SK-N-SH (cell line): ENCODE results near the gene SP2. TPM values are rescaled to one million over a fixed set of nuclear protein-coding genes. Genes with fewer than 3 reads are reported as not detected.

Experiments used
- CTCF ChIA-PET: fragments of 300-600, 350-600 bp; formaldehyde crosslinking; extraction: SDS; loops from one replicate; lab custom pipeline; 2021; lab: Yijun Ruan, JAX
- POLR2A ChIA-PET: fragments of 350-600 bp; sonication (Branson Sonifier 250); formaldehyde crosslinking; extraction: SDS; loops from one replicate; lab custom pipeline; 2020; ENCODE audit warnings: antibody characterized with exemption, inconsistent platforms; lab: Yijun Ruan, JAX
- DNase-seq: peaks from one replicate; pipeline ENCODE4 v3.0.0; 2012
- H2AFZ ChIP-seq: fragments of 200-600 bp; sonication (generic); 2 replicates; pipeline ENCODE4 v1.8.1; 2016; ENCODE audit warnings: antibody characterized with exemption, mild to moderate bottlenecking, low read depth
- H3F3A ChIP-seq: fragments of 200-600 bp; sonication (generic); replicated peaks from 2 replicates; pipeline ENCODE3; 2016; ENCODE audit warnings: antibody characterized with exemption, mild to moderate bottlenecking; ENCODE audit not compliant: insufficient read depth
- H3K27ac ChIP-seq, 2 experiments: fragments of 200-500 bp in 1 of 2; fragments of 200-600 bp in 1 of 2; sonication (Bioruptor generic) in 1 of 2; sonication (generic), shearing (Covaris generic) in 1 of 2; 2 replicates each; pipeline versions ENCODE4 v1.5.1 to v1.6.1; 2014 to 2016; ENCODE audit warnings: low read depth in 2 of 2, inconsistent platforms in 1 of 2, low read length in 1 of 2, mild to moderate bottlenecking in 1 of 2, mixed read lengths in 1 of 2
- H3K27me3 ChIP-seq: fragments of 200-600 bp; sonication (generic), shearing (Covaris generic); 2 replicates; pipeline ENCODE4 v1.6.1; 2016; ENCODE audit warnings: mixed run types; ENCODE audit not compliant: insufficient read depth
- H3K36me3 ChIP-seq, 2 experiments: fragments of 200-500 bp in 1 of 2; fragments of 200-600 bp in 1 of 2; sonication (Bioruptor generic) in 1 of 2; sonication (generic) in 1 of 2; replicated peaks in 1 of 2; 2 replicates each; pipeline versions ENCODE3 to v1.5.1; 2014 to 2016; ENCODE audit warnings: low read length in 1 of 2, mild to moderate bottlenecking in 1 of 2; ENCODE audit not compliant: insufficient read depth in 2 of 2, control insufficient read depth in 1 of 2
- H3K4me1 ChIP-seq, 2 experiments: fragments of 200-500 bp in 1 of 2; fragments of 200-600 bp in 1 of 2; sonication (Bioruptor generic) in 1 of 2; sonication (generic), shearing (Covaris generic) in 1 of 2; 2 replicates each; pipeline versions ENCODE4 v1.5.1 to v1.6.1; 2014 to 2016; ENCODE audit warnings: low read depth in 1 of 2, low read length in 1 of 2, mixed run types in 1 of 2; ENCODE audit not compliant: insufficient read depth in 2 of 2, control insufficient read depth in 1 of 2
- H3K4me2 ChIP-seq: fragments of 200-600 bp; sonication (generic), shearing (Covaris generic); 2 replicates; pipeline ENCODE4 v1.6.1; 2017; ENCODE audit warnings: mixed run types
- H3K4me3 ChIP-seq, 2 experiments: fragments of 200-500 bp in 1 of 2; fragments of 200-600 bp in 1 of 2; sonication (Bioruptor generic) in 1 of 2; sonication (generic), shearing (Covaris generic) in 1 of 2; 2 replicates each; pipeline versions ENCODE4 v1.5.1 to v1.8.1; 2014 to 2016; ENCODE audit warnings: low read depth in 2 of 2, inconsistent platforms in 1 of 2, low read length in 1 of 2, mild to moderate bottlenecking in 1 of 2, mixed read lengths in 1 of 2, moderate library complexity in 1 of 2
- H3K79me2 ChIP-seq: fragments of 200-600 bp; sonication (generic); 2 replicates; pipeline ENCODE4 v1.8.1; 2017; ENCODE audit warnings: mild to moderate bottlenecking; ENCODE audit not compliant: insufficient read depth
- H3K9ac ChIP-seq: fragments of 200-600 bp; sonication (generic); 2 replicates; pipeline ENCODE4 v1.6.1; 2017; ENCODE audit warnings: mixed run types
- H3K9me2 ChIP-seq: fragments of 200-600 bp; sonication (generic); 2 replicates; pipeline ENCODE4 v1.6.1; 2017; ENCODE audit warnings: mixed run types
- H3K9me3 ChIP-seq: fragments of 200-600 bp; sonication (generic); 2 replicates; pipeline ENCODE4 v1.6.1; 2017; ENCODE audit warnings: mixed run types, mild to moderate bottlenecking, moderate library complexity
- H4K20me1 ChIP-seq: fragments of 200-600 bp; sonication (generic); 2 replicates; pipeline ENCODE4 v1.6.1; 2017; ENCODE audit warnings: mild to moderate bottlenecking, mixed run types; ENCODE audit not compliant: insufficient read depth
- CHD2 ChIP-seq: fragments of 150-350 bp; IDR thresholded peaks from 2 replicates; pipeline ENCODE4 v1.6.1; 2018; ENCODE audit warnings: low read length; ENCODE audit not compliant: partially characterized antibody
- EP300 ChIP-seq, 2 experiments: IDR thresholded peaks; 2 replicates each; pipeline versions ENCODE4 v1.4.0 to v1.6.1; 2012; ENCODE audit warnings: borderline replicate concordance in 1 of 2, low read depth in 1 of 2, low read length in 1 of 2
- SIN3A ChIP-seq: IDR thresholded peaks from 2 replicates; pipeline ENCODE4 v1.6.1; 2012; ENCODE audit warnings: low read depth, mild to moderate bottlenecking, low read length, moderate library complexity, borderline replicate concordance
- TEAD4 ChIP-seq: IDR thresholded peaks from 2 replicates; pipeline ENCODE4 v1.4.0; 2012; ENCODE audit warnings: mild to moderate bottlenecking, borderline replicate concordance; ENCODE audit not compliant: insufficient read depth
- WGBS: methylation state at CpG from one replicate; pipeline ENCODE4 v1.1.6; 2017; ENCODE audit warnings: low lambda C conversion rate; 5-methylcytosine and 5-hydroxymethylcytosine counted together
- polyA plus RNA-seq, 3 experiments: library from polyadenylated mRNA; depleted of rRNA; stranded (reverse); fragments of >200 nt; gene quantifications; 2 replicates each; pipeline ENCODE4 v1.2.3, GENCODE V29; 2012
- TF ChIP-seq, protein P1 (sequence below): IDR thresholded peaks from 2 replicates; pipeline ENCODE4; 2012
- TF ChIP-seq, protein P2 (sequence below): IDR thresholded peaks from 2 replicates; pipeline ENCODE4 v1.4.0; 2012; ENCODE audit warnings: low read depth, borderline replicate concordance

SP2 gene
- polyA plus RNA-seq, 1 of the 3 experiments (the other 2 are of a cell fraction): 16.7 TPM

DNA sequence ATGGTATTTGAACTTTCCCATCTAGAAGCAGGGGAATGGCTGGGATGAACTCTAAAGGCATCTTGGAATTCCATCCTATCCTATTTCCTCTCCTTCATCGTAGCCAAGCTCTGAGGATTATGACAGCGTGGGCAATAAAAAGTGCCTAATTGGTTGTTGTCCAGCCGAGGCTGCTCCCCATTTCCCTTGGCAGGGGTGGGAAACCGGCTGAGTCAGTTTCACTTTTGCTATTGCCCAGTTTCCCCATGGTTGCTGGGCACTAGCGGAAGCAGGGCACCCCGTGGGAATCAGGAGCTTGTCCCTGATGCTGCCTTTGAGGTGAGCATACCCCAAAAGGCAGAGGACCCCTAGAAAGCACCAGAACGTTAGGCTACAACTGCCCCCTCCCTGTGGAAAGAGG lies 13.8 kb upstream of the SP2 start:
- H3K4me3 ChIP-seq: no peak overlapping the region
- peaks cover 0 to 8% of the 10 kb centered on the region in 2 experiments; a peak in 1 of 4 replicates for H3K4me1 ChIP-seq
- H3K9me3 ChIP-seq: no peaks in the 10 kb centered on the region
- H3K27me3 ChIP-seq: peaks cover 25% of the 10 kb centered on the region; the same call in 1 of the 2 replicates
- WGBS: 59% methylated on average over 7 of the region's 7 CpGs
- no peaks in the 10 kb centered on the region for H3K36me3 ChIP-seq
- no peak overlapping the region for H2AFZ ChIP-seq
- no peak overlapping the region for H3K27ac ChIP-seq
- ChIA-PET POLR2A (no interaction called here), CTCF (interaction anchor here (1.1 to 19.9 kb wide), 4 partner anchors 9 to 32 kb away, joined by 3 to 1447 read pairs (median 28); partner anchors contain the start of genes SCRN2 and SP6)
- no peak for DNase-seq
- H3F3A ChIP-seq: peaks cover 5% of the 10 kb centered on the region
- no peak overlapping the region for H3K9ac ChIP-seq
- H3K4me2 ChIP-seq: peak overlapping the region; percentile 22; the same call in 1 of the 2 replicates
- H3K9me2 ChIP-seq: no peaks in the 10 kb centered on the region
- no peaks in the 10 kb centered on the region for H4K20me1 ChIP-seq
- TF ChIP-seq, protein P1, sequence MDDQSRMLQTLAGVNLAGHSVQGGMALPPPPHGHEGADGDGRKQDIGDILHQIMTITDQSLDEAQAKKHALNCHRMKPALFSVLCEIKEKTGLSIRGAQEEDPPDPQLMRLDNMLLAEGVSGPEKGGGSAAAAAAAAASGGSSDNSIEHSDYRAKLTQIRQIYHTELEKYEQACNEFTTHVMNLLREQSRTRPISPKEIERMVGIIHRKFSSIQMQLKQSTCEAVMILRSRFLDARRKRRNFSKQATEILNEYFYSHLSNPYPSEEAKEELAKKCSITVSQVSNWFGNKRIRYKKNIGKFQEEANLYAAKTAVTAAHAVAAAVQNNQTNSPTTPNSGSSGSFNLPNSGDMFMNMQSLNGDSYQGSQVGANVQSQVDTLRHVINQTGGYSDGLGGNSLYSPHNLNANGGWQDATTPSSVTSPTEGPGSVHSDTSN: no peak
- no peak for TF ChIP-seq TEAD4
- no peak for TF ChIP-seq EP300 (IDR thresholded peaks at IDR 0.05; ENCODE audit: borderline replicate concordance in 1 of 2, low read depth in 1 of 2, low read length in 1 of 2)
- TF ChIP-seq SIN3A: no peak
- H3K79me2 ChIP-seq: no peaks in the 10 kb centered on the region

DNA sequence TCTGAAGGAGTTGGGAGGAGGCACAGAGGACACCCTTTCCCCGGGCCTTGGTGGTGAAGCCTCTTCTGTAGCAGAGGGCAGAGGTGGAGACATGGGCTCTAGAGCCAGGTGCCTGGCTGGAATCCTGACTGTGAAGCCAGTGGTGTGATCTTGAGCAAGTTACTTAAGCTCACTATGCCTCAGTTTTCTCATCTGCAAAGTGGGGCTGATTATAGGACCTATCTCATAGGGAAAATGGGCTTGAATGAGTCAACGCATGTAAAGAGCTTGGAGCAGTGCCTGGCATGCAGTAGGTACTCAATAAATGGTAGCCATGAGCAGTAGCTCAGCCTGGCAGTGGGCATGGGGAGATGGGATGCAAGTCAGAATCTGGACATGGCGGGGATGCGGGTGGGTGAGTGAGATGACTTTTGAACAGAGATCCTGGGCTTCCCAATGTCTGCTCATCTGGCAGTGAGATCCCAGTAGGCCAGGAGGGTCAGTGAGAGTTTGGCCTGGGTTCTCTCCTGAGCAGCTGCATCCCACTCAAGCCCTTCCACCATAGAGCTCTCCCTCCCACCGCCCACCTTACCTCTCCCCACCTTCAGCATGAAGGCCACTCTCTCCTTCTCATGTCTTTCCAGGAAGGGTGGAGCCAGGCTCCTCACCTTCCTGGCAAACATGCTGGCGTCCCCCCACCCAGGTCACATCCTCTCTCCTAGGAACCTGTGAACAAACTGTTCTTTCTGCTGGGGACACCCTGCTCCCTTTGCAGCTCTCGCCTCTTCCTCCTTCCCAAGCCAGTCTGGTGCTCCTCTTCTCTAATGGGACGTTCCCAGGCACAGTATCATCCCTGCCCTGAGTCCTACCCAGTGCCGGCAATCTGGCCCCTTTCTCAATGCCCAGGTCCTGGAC lies 13.1 kb upstream of the SP2 start:
- H3K36me3 ChIP-seq: no peaks in the 10 kb centered on the region
- H3K4me1 ChIP-seq: peaks cover 0 to 8% of the 10 kb centered on the region in 2 experiments; a peak in 1 of 4 replicates
- no peak for DNase-seq
- no peaks in the 10 kb centered on the region for H3K79me2 ChIP-seq
- H2AFZ ChIP-seq: no peak overlapping the region
- 77% methylated on average over 9 of the region's 9 CpGs for WGBS
- H3K4me3 ChIP-seq: no peak overlapping the region
- TF ChIP-seq, protein P2, sequence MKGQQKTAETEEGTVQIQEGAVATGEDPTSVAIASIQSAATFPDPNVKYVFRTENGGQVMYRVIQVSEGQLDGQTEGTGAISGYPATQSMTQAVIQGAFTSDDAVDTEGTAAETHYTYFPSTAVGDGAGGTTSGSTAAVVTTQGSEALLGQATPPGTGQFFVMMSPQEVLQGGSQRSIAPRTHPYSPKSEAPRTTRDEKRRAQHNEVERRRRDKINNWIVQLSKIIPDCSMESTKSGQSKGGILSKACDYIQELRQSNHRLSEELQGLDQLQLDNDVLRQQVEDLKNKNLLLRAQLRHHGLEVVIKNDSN: no peak
- TF ChIP-seq TEAD4 (no peak), CHD2 (no peak)
- H3K9ac ChIP-seq: no peak overlapping the region
- H4K20me1 ChIP-seq: no peaks in the 10 kb centered on the region
- no peak overlapping the region for H3K4me2 ChIP-seq
- H3K9me3 ChIP-seq: no peaks in the 10 kb centered on the region
- no peaks in the 10 kb centered on the region for H3K9me2 ChIP-seq
- peaks cover 18% of the 10 kb centered on the region; the same call in 1 of the 2 replicates for H3K27me3 ChIP-seq
- H3K27ac ChIP-seq: no peak overlapping the region
- H3F3A ChIP-seq: peaks cover 5% of the 10 kb centered on the region
- CTCF ChIA-PET: interaction anchor here (0.6 to 19.9 kb wide), 7 partner anchors 8 to 203 kb away, joined by 3 to 1447 read pairs (median 7); partner anchors contain the start of genes SCRN2, SP2 and SP6
- POLR2A ChIA-PET: no interaction called here
